ENCODE measurements around the gene LEMD1.
A peak's percentile ranks its signal among the peaks of the same experiment; 100 is the strongest.

- TF ChIP-seq CTCF (IDR thresholded peaks at IDR 0.05; ENCODE audit: poor library complexity, severe bottlenecking) (no peak), POLR2AphosphoS5 (IDR thresholded peaks at IDR 0.05) (peak; percentile 37), EZH2 (IDR thresholded peaks at IDR 0.05; ENCODE audit: borderline replicate concordance, insufficient read depth, low read length, poor library complexity, severe bottlenecking) (no peak), RAD21 (conservative IDR thresholded peaks at IDR 0.05) (no peak), REST (IDR thresholded peaks at IDR 0.05; ENCODE audit: borderline replicate concordance) (no peak), TAF1 (IDR thresholded peaks at IDR 0.05; ENCODE audit: low read depth) (no peak), EP300 (conservative IDR thresholded peaks at IDR 0.05; ENCODE audit: poor library complexity, severe bottlenecking) (no peak)
Observed at GRCh38 chr1:205351984-205352713, 69.7 kb downstream of the LEMD1 start.
